HEK293 (cell line): ENCODE data around the gene PRKAR2B.

Experiments
- PRDM1 ChIP-seq: fragments of 450-650 bp; formaldehyde crosslinking; IDR thresholded peaks from 2 replicates; pipeline ENCODE4; 2016; ENCODE audit warnings: missing biosample characterization, missing genetic modification characterization
- RBAK ChIP-seq: fragments of 450-650 bp; formaldehyde crosslinking; IDR thresholded peaks from 2 replicates; pipeline ENCODE4 v1.5.1; 2016; ENCODE audit warnings: missing biosample characterization, missing genetic modification characterization
- REPIN1 ChIP-seq: fragments of 450-650 bp; formaldehyde crosslinking; IDR thresholded peaks from 2 replicates; pipeline ENCODE4 v1.5.1; 2017; ENCODE audit warnings: missing biosample characterization, missing genetic modification characterization, low read depth
- SETDB1 ChIP-seq: IDR thresholded peaks from one replicate; pipeline ENCODE4 v1.6.1; 2017; ENCODE audit warnings: mild to moderate bottlenecking, low read length, moderate library complexity, mixed read lengths; ENCODE audit not compliant: insufficient read length
- ZNF114 ChIP-seq: fragments of 450-650 bp; formaldehyde crosslinking; IDR thresholded peaks from 2 replicates; pipeline ENCODE4 v1.5.0; 2017; ENCODE audit warnings: missing biosample characterization, missing genetic modification characterization
- ZNF133 ChIP-seq: fragments of 450-650 bp; formaldehyde crosslinking; IDR thresholded peaks from 2 replicates; pipeline ENCODE4 v1.5.1; 2016; ENCODE audit warnings: missing biosample characterization, missing genetic modification characterization
- ZNF169 ChIP-seq: fragments of 450-650 bp; formaldehyde crosslinking; IDR thresholded peaks from 2 replicates; pipeline ENCODE4 v1.5.1; 2016; ENCODE audit warnings: missing biosample characterization, missing genetic modification characterization
- ZNF19 ChIP-seq: fragments of 450-650 bp; formaldehyde crosslinking; IDR thresholded peaks from 2 replicates; pipeline ENCODE4; 2016; ENCODE audit warnings: missing biosample characterization, missing genetic modification characterization, low read depth
- TF ChIP-seq, protein P1 (sequence below): fragments of 450-650 bp; formaldehyde crosslinking; IDR thresholded peaks from 2 replicates; pipeline ENCODE4 v1.5.1; 2016; ENCODE audit warnings: missing biosample characterization, missing genetic modification characterization
- TF ChIP-seq, protein P2 (sequence below): fragments of 450-650 bp; formaldehyde crosslinking; conservative IDR thresholded peaks from 2 replicates; pipeline ENCODE4 v1.5.1; 2016; ENCODE audit warnings: low read depth, missing biosample characterization, missing genetic modification characterization
- TF ChIP-seq, protein P3 (sequence below): fragments of 450-650 bp; formaldehyde crosslinking; IDR thresholded peaks from 2 replicates; pipeline ENCODE4 v1.5.1; 2016; ENCODE audit warnings: missing biosample characterization, missing genetic modification characterization, low read depth
- TF ChIP-seq, protein P4 (sequence below): fragments of 450-650 bp; formaldehyde crosslinking; IDR thresholded peaks from 2 replicates; pipeline ENCODE4 v1.5.1; 2017; ENCODE audit warnings: missing biosample characterization, missing genetic modification characterization
- TF ChIP-seq, protein P5 (sequence below): fragments of 450-650 bp; formaldehyde crosslinking; IDR thresholded peaks from 2 replicates; pipeline ENCODE4 v1.5.1; 2016; ENCODE audit warnings: missing biosample characterization, missing genetic modification characterization

DNA sequence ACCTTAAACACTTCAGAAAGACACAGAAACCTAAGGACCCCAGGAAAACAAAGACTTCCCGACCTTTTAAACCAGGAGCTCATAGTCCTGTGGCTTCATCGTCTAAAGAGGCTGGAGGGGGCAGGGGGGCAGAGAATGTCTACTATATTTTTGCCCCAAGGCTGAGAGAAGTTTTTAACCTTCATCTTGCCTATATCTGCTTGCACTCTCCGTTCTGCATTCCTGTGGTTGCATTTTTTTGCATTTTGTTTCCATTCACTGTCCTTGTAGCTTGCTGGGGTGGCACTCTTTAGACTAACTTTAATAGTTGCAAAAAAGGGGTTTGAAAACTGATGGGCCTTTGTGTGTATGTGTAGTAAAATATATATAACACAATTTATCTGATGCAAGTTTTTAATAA lies 23.7 kb downstream of the PRKAR2B start:
- TF ChIP-seq, protein P1, sequence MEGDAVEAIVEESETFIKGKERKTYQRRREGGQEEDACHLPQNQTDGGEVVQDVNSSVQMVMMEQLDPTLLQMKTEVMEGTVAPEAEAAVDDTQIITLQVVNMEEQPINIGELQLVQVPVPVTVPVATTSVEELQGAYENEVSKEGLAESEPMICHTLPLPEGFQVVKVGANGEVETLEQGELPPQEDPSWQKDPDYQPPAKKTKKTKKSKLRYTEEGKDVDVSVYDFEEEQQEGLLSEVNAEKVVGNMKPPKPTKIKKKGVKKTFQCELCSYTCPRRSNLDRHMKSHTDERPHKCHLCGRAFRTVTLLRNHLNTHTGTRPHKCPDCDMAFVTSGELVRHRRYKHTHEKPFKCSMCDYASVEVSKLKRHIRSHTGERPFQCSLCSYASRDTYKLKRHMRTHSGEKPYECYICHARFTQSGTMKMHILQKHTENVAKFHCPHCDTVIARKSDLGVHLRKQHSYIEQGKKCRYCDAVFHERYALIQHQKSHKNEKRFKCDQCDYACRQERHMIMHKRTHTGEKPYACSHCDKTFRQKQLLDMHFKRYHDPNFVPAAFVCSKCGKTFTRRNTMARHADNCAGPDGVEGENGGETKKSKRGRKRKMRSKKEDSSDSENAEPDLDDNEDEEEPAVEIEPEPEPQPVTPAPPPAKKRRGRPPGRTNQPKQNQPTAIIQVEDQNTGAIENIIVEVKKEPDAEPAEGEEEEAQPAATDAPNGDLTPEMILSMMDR (tag by site-specific recombination): no peak
- no peak for TF ChIP-seq ZNF19 (tag by site-specific recombination)
- TF ChIP-seq, protein P2, sequence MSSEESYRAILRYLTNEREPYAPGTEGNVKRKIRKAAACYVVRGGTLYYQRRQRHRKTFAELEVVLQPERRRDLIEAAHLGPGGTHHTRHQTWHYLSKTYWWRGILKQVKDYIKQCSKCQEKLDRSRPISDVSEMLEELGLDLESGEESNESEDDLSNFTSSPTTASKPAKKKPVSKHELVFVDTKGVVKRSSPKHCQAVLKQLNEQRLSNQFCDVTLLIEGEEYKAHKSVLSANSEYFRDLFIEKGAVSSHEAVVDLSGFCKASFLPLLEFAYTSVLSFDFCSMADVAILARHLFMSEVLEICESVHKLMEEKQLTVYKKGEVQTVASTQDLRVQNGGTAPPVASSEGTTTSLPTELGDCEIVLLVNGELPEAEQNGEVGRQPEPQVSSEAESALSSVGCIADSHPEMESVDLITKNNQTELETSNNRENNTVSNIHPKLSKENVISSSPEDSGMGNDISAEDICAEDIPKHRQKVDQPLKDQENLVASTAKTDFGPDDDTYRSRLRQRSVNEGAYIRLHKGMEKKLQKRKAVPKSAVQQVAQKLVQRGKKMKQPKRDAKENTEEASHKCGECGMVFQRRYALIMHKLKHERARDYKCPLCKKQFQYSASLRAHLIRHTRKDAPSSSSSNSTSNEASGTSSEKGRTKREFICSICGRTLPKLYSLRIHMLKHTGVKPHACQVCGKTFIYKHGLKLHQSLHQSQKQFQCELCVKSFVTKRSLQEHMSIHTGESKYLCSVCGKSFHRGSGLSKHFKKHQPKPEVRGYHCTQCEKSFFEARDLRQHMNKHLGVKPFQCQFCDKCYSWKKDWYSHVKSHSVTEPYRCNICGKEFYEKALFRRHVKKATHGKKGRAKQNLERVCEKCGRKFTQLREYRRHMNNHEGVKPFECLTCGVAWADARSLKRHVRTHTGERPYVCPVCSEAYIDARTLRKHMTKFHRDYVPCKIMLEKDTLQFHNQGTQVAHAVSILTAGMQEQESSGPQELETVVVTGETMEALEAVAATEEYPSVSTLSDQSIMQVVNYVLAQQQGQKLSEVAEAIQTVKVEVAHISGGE (tag by site-specific recombination): no peak
- no peak for TF ChIP-seq REPIN1 (tag by site-specific recombination)
- no peak for TF ChIP-seq RBAK (tag by site-specific recombination)
- no peak for TF ChIP-seq SETDB1
- TF ChIP-seq, protein P3, sequence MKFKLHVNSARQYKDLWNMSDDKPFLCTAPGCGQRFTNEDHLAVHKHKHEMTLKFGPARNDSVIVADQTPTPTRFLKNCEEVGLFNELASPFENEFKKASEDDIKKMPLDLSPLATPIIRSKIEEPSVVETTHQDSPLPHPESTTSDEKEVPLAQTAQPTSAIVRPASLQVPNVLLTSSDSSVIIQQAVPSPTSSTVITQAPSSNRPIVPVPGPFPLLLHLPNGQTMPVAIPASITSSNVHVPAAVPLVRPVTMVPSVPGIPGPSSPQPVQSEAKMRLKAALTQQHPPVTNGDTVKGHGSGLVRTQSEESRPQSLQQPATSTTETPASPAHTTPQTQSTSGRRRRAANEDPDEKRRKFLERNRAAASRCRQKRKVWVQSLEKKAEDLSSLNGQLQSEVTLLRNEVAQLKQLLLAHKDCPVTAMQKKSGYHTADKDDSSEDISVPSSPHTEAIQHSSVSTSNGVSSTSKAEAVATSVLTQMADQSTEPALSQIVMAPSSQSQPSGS (tag by site-specific recombination): no peak
- TF ChIP-seq PRDM1 (tag by site-specific recombination): no peak
- TF ChIP-seq ZNF114 (tag by site-specific recombination): no peak
- no peak for TF ChIP-seq ZNF133 (tag by site-specific recombination)
- TF ChIP-seq, protein P4, sequence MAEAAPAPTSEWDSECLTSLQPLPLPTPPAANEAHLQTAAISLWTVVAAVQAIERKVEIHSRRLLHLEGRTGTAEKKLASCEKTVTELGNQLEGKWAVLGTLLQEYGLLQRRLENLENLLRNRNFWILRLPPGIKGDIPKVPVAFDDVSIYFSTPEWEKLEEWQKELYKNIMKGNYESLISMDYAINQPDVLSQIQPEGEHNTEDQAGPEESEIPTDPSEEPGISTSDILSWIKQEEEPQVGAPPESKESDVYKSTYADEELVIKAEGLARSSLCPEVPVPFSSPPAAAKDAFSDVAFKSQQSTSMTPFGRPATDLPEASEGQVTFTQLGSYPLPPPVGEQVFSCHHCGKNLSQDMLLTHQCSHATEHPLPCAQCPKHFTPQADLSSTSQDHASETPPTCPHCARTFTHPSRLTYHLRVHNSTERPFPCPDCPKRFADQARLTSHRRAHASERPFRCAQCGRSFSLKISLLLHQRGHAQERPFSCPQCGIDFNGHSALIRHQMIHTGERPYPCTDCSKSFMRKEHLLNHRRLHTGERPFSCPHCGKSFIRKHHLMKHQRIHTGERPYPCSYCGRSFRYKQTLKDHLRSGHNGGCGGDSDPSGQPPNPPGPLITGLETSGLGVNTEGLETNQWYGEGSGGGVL (tag by site-specific recombination): no peak
- no peak for TF ChIP-seq ZNF169 (tag by site-specific recombination)
- TF ChIP-seq, protein P5, sequence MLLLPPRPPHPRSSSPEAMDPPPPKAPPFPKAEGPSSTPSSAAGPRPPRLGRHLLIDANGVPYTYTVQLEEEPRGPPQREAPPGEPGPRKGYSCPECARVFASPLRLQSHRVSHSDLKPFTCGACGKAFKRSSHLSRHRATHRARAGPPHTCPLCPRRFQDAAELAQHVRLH (tag by site-specific recombination): no peak
